ENCODE data around the gene COL11A1. TPM values are rescaled to one million over a fixed set of nuclear protein-coding genes. Genes with fewer than 3 reads are reported as not detected.

Gene COL11A1
- total RNA-seq, 4 donors from 2014 or later, result 9.8 to 24.3 (median 12.8) TPM

- Histone ChIP-seq H3K4me3 (no peak overlapping the region), H3K36me3 (no peaks in the 10 kb centered on the region), H3K27me3 (no peaks in the 10 kb centered on the region), H3K4me1 (no peaks in the 10 kb centered on the region), H3K9me3 (no peaks in the 10 kb centered on the region), H3K27ac (no peak overlapping the region)
- no peak for DNase-seq (ENCODE audit: low spot score in 2 of 2)
- TF ChIP-seq POLR2A (IDR thresholded peaks at IDR 0.05), result no peak
- TF ChIP-seq CTCF (IDR thresholded peaks at IDR 0.05), result no peak
- TF ChIP-seq EP300 (IDR thresholded peaks at IDR 0.05), result no peak
- 81 to 90% methylated on average over 2 of the region's 2 CpGs for WGBS, 2 donors
Measured at GRCh38 chr1:103089221-103089620, 19.1 kb downstream of the COL11A1 start.

- no peak overlapping the region for H3K4me3 ChIP-seq
- no peaks in the 10 kb centered on the region for H3K9me3 ChIP-seq
- TF ChIP-seq POLR2A (IDR thresholded peaks at IDR 0.05), result no peak
- 81 to 86% methylated on average over 1 of the region's 1 CpG for WGBS, 2 donors
- no peaks in the 10 kb centered on the region for H3K27me3 ChIP-seq
- no peaks in the 10 kb centered on the region for H3K36me3 ChIP-seq
- no peak for DNase-seq (ENCODE audit: low spot score in 2 of 2)
- no peaks in the 10 kb centered on the region for H3K4me1 ChIP-seq
- H3K27ac ChIP-seq, result no peak overlapping the region
Measured at GRCh38 chr1:103087256-103087655, 21.1 kb downstream of the COL11A1 start.

GRCh38 chr1:103084181-103084580 is 24.1 kb downstream of the COL11A1 start:
- no peaks in the 10 kb centered on the region for H3K9me3 ChIP-seq
- H3K27ac ChIP-seq, result no peak overlapping the region
- no peak overlapping the region for H3K4me3 ChIP-seq
- H3K4me1 ChIP-seq, result no peaks in the 10 kb centered on the region
- no peak for DNase-seq (ENCODE audit: low spot score in 2 of 2)
- H3K36me3 ChIP-seq, result no peaks in the 10 kb centered on the region
- H3K27me3 ChIP-seq, result no peaks in the 10 kb centered on the region
- no peak for TF ChIP-seq EP300 (IDR thresholded peaks at IDR 0.05)
- no peak for TF ChIP-seq CTCF (IDR thresholded peaks at IDR 0.05)
- no peak for TF ChIP-seq POLR2A (IDR thresholded peaks at IDR 0.05)
- 24 to 36% methylated on average over 2 of the region's 2 CpGs for WGBS, 2 donors

GRCh38 chr1:103075316-103076000 is 32.9 kb downstream of the COL11A1 start:
- Histone ChIP-seq H3K27me3 (no peaks in the 10 kb centered on the region), H3K9me3 (no peaks in the 10 kb centered on the region), H3K4me3 (no peak overlapping the region), H3K27ac (no peak overlapping the region), H3K4me1 (no peaks in the 10 kb centered on the region), H3K36me3 (no peaks in the 10 kb centered on the region)
- no peak for TF ChIP-seq EP300 (IDR thresholded peaks at IDR 0.05)
- WGBS, 2 donors, result 58 to 69% methylated on average over 2 of the region's 2 CpGs
- no peak for DNase-seq (ENCODE audit: low spot score in 2 of 2)

- Histone ChIP-seq H3K36me3 (no peaks in the 10 kb centered on the region), H3K27ac (no peak overlapping the region), H3K4me1 (no peaks in the 10 kb centered on the region), H3K4me3 (no peak overlapping the region), H3K9me3 (no peaks in the 10 kb centered on the region), H3K27me3 (no peaks in the 10 kb centered on the region)
- no peak for DNase-seq (ENCODE audit: low spot score in 2 of 2)
- 65 to 72% methylated on average over 6 of the region's 6 CpGs for WGBS, 2 donors
- TF ChIP-seq EP300 (IDR thresholded peaks at IDR 0.05), result no peak
- TF ChIP-seq CTCF (IDR thresholded peaks at IDR 0.05), result no peak
- TF ChIP-seq POLR2A (IDR thresholded peaks at IDR 0.05), result no peak
Measured at GRCh38 chr1:103074224-103074623, 34.1 kb downstream of the COL11A1 start.

GRCh38 chr1:103069201-103069600 is 39.1 kb downstream of the COL11A1 start:
- H3K36me3 ChIP-seq, result no peaks in the 10 kb centered on the region
- H3K27ac ChIP-seq, result no peak overlapping the region
- 13 to 17% methylated on average over 2 of the region's 2 CpGs for WGBS, 2 donors
- no peaks in the 10 kb centered on the region for H3K9me3 ChIP-seq
- no peak for TF ChIP-seq EP300 (IDR thresholded peaks at IDR 0.05)
- no peak for TF ChIP-seq POLR2A (IDR thresholded peaks at IDR 0.05)
- no peak for TF ChIP-seq CTCF (IDR thresholded peaks at IDR 0.05)
- DNase-seq (ENCODE audit: low spot score in 2 of 2), result no peak
- H3K4me1 ChIP-seq, result no peaks in the 10 kb centered on the region
- no peak overlapping the region for H3K4me3 ChIP-seq
- H3K27me3 ChIP-seq, result no peaks in the 10 kb centered on the region
